ENCODE measurements around the gene MAP3K12. TPM values are rescaled to one million over a fixed set of nuclear protein-coding genes. Genes with fewer than 3 reads are reported as not detected.

The MAP3K12 gene
- total RNA-seq, 1 donor from 2014 or later = 11.1 TPM

DNA sequence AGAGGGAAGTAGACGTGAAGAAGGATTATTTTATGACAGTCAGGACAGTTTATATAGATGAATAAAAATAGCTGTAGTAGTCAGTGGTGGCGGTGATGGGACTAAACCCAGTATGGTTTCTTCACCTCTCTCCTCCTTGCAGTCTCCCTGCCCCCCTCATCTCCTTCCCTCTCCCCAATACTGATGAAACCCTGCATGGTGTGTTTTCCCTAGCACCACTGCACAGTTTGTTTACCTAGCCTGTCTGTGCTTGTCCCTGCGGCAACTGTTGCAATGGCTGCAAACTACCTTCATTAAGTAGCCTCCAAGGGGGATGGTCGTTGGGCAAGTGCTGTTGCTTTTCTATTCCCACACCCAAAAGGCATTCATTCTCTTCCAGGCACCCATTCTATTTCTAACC, 32.6 kb downstream of the MAP3K12 start:
- no peak overlapping the region for H2AFZ ChIP-seq (ENCODE audit: low read depth, low read length)
- H3K9me3 ChIP-seq (ENCODE audit: insufficient read depth, low read depth, low read length) = no peaks in the 10 kb centered on the region
- H3K4me1 ChIP-seq (ENCODE audit: insufficient read depth, low read length) = no peaks in the 10 kb centered on the region
- FAIRE-seq (no peak), DNase-seq (ENCODE audit: low read depth) (no peak)
- Mint-ChIP-seq H3K4me1 (ENCODE audit: low read depth, unreplicated experiment) (peaks cover 39% of the 10 kb centered on the region), H3K36me3 (ENCODE audit: low read depth, unreplicated experiment) (peaks cover 36% of the 10 kb centered on the region), H3K27me3 (ENCODE audit: low read depth, unreplicated experiment) (no peaks in the 10 kb centered on the region), H3K9me3 (ENCODE audit: unreplicated experiment) (no peaks in the 10 kb centered on the region), H3K4me3 (ENCODE audit: unreplicated experiment) (peak overlapping the region; percentile 51), H3K27ac (ENCODE audit: unreplicated experiment) (peak overlapping the region; percentile 62)
- no peaks in the 10 kb centered on the region for H3K27me3 ChIP-seq (ENCODE audit: insufficient read depth, low read length)
- no peak overlapping the region for H3K27ac ChIP-seq (ENCODE audit: low read depth, low read length)
- H3K4me2 ChIP-seq (ENCODE audit: low read length) = no peak overlapping the region
- no peak for TF ChIP-seq EZH2 (IDR thresholded peaks at IDR 0.05; ENCODE audit: insufficient read depth, low read length)
- TF ChIP-seq, protein P1, sequence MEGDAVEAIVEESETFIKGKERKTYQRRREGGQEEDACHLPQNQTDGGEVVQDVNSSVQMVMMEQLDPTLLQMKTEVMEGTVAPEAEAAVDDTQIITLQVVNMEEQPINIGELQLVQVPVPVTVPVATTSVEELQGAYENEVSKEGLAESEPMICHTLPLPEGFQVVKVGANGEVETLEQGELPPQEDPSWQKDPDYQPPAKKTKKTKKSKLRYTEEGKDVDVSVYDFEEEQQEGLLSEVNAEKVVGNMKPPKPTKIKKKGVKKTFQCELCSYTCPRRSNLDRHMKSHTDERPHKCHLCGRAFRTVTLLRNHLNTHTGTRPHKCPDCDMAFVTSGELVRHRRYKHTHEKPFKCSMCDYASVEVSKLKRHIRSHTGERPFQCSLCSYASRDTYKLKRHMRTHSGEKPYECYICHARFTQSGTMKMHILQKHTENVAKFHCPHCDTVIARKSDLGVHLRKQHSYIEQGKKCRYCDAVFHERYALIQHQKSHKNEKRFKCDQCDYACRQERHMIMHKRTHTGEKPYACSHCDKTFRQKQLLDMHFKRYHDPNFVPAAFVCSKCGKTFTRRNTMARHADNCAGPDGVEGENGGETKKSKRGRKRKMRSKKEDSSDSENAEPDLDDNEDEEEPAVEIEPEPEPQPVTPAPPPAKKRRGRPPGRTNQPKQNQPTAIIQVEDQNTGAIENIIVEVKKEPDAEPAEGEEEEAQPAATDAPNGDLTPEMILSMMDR (IDR thresholded peaks at IDR 0.05; ENCODE audit: insufficient read depth, low read depth, low read length) = no peak
- H3K4me3 ChIP-seq (ENCODE audit: insufficient read depth, low read depth, low read length) = no peak overlapping the region
- H4K20me1 ChIP-seq (ENCODE audit: insufficient read depth, low read length) = peaks cover 95% of the 10 kb centered on the region
- H3K79me2 ChIP-seq (ENCODE audit: insufficient read depth, low read length) = peaks cover 94% of the 10 kb centered on the region
- peak overlapping the region; percentile 2 for H3K9ac ChIP-seq (ENCODE audit: low read length)
- H3K36me3 ChIP-seq (ENCODE audit: insufficient read depth, low read length) = peaks cover 89% of the 10 kb centered on the region

DNA sequence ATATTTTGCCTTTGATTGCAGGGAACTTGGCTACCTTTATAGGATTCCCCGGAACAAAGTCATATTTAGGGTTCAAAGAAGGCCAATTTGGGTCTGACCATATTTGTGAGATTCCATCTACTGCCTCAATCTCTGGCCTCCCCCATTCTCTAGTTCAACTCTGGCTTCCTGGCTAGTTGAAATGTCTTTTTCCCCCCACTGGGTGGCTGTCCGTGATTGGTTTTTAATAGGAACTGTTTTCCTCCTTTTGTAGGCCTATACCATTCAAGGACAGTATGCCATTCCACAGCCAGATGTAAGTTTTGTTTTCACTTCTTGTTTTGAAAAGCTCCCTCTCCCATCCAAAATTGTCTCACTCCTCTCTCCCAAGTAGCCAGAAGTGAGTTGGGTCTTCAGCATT, 33.6 kb downstream of the MAP3K12 start:
- FAIRE-seq (no peak), DNase-seq (ENCODE audit: low read depth) (no peak)
- Mint-ChIP-seq H3K9me3 (ENCODE audit: unreplicated experiment) (no peaks in the 10 kb centered on the region), H3K4me3 (ENCODE audit: unreplicated experiment) (peak overlapping the region; percentile 31), H3K4me1 (ENCODE audit: low read depth, unreplicated experiment) (peaks cover 45% of the 10 kb centered on the region), H3K27me3 (ENCODE audit: low read depth, unreplicated experiment) (no peaks in the 10 kb centered on the region), H3K36me3 (ENCODE audit: low read depth, unreplicated experiment) (peaks cover 38% of the 10 kb centered on the region), H3K27ac (ENCODE audit: unreplicated experiment) (peak overlapping the region; percentile 84)
- no peaks in the 10 kb centered on the region for H3K27me3 ChIP-seq (ENCODE audit: insufficient read depth, low read length)
- H3K9ac ChIP-seq (ENCODE audit: low read length) = peak overlapping the region; percentile 14
- H4K20me1 ChIP-seq (ENCODE audit: insufficient read depth, low read length) = peaks cover 97% of the 10 kb centered on the region
- no peak overlapping the region for H3K27ac ChIP-seq (ENCODE audit: low read depth, low read length)
- H3K4me1 ChIP-seq (ENCODE audit: insufficient read depth, low read length) = no peaks in the 10 kb centered on the region
- H3K79me2 ChIP-seq (ENCODE audit: insufficient read depth, low read length) = peaks cover 97% of the 10 kb centered on the region
- H3K9me3 ChIP-seq (ENCODE audit: insufficient read depth, low read depth, low read length) = no peaks in the 10 kb centered on the region
- H3K4me3 ChIP-seq (ENCODE audit: insufficient read depth, low read depth, low read length) = no peak overlapping the region
- H3K4me2 ChIP-seq (ENCODE audit: low read length) = no peak overlapping the region
- no peak overlapping the region for H2AFZ ChIP-seq (ENCODE audit: low read depth, low read length)
- peaks cover 93% of the 10 kb centered on the region for H3K36me3 ChIP-seq (ENCODE audit: insufficient read depth, low read length)
- no peak for TF ChIP-seq EZH2 (IDR thresholded peaks at IDR 0.05; ENCODE audit: insufficient read depth, low read length)
- TF ChIP-seq, protein P1 (IDR thresholded peaks at IDR 0.05; ENCODE audit: insufficient read depth, low read depth, low read length) = no peak

DNA sequence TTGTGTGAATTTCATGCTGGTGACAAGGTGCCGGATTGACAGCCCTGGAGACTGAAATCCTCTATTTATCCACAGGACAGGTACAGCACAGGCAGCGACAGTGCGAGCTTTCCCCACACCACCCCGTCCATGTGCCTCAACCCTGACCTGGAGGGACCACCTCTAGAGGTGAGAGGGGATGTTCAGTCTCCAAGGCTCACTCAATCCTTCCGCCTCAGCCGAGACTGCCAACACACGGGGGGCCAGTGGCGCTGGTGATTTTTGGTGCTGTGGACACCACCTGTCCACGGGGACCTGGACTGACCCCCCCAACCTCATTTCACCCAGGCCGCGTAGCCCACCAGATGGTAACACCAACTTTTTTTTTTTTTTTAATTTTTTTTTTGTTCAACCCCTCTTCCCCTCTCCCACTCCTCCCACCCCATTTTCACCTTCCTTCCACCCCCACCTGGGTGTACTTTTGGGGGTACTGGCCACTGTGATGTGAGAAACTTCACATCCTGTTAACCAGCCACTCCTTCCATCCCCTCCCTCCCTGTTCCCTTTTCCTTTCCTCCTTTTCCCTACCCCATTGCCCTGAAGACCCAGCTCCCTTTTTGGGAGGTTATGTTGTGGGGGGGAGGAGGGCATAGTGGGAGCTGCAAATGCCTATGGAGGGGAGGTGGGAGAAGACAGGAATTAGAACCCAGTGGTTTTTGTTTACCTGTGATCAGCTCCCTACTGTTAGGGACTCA, 34.4 kb downstream of the MAP3K12 start:
- H3K4me3 Mint-ChIP-seq (ENCODE audit: unreplicated experiment) = peak overlapping the region; percentile 40
- Histone ChIP-seq H3K79me2 (ENCODE audit: insufficient read depth, low read length) (peaks cover 97% of the 10 kb centered on the region), H4K20me1 (ENCODE audit: insufficient read depth, low read length) (peaks cover 98% of the 10 kb centered on the region), H3K4me2 (ENCODE audit: low read length) (no peak overlapping the region), H3K27me3 (ENCODE audit: insufficient read depth, low read length) (no peaks in the 10 kb centered on the region), H2AFZ (ENCODE audit: low read depth, low read length) (no peak overlapping the region), H3K36me3 (ENCODE audit: insufficient read depth, low read length) (peaks cover 95% of the 10 kb centered on the region), H3K4me3 (ENCODE audit: insufficient read depth, low read depth, low read length) (no peak overlapping the region), H3K9ac (ENCODE audit: low read length) (peak overlapping the region; percentile 14), H3K9me3 (ENCODE audit: insufficient read depth, low read depth, low read length) (no peaks in the 10 kb centered on the region), H3K27ac (ENCODE audit: low read depth, low read length) (no peak overlapping the region), H3K4me1 (ENCODE audit: insufficient read depth, low read length) (no peaks in the 10 kb centered on the region)
- no peaks in the 10 kb centered on the region for H3K9me3 Mint-ChIP-seq (ENCODE audit: unreplicated experiment)
- peaks cover 52% of the 10 kb centered on the region for H3K4me1 Mint-ChIP-seq (ENCODE audit: low read depth, unreplicated experiment)
- DNase-seq (ENCODE audit: low read depth) (no peak), FAIRE-seq (no peak)
- peaks cover 41% of the 10 kb centered on the region for H3K36me3 Mint-ChIP-seq (ENCODE audit: low read depth, unreplicated experiment)
- no peaks in the 10 kb centered on the region for H3K27me3 Mint-ChIP-seq (ENCODE audit: low read depth, unreplicated experiment)
- TF ChIP-seq, protein P1 (IDR thresholded peaks at IDR 0.05; ENCODE audit: insufficient read depth, low read depth, low read length) = no peak
- no peak for TF ChIP-seq EZH2 (IDR thresholded peaks at IDR 0.05; ENCODE audit: insufficient read depth, low read length)
- H3K27ac Mint-ChIP-seq (ENCODE audit: unreplicated experiment) = peak overlapping the region; percentile 59
